H1 (cell line): Measurements from ENCODE around the gene ST3GAL3. TPM values are rescaled to one million over a fixed set of nuclear protein-coding genes. Genes with fewer than 3 reads are reported as not detected.

ENCODE experiments used
- SIRT6 ChIP-seq: IDR thresholded peaks from one replicate; pipeline ENCODE4 v1.7.1; 2012; ENCODE audit warnings: low read length, inconsistent platforms
- polyA plus RNA-seq, 7 experiments: library from polyadenylated mRNA; depleted of rRNA in 3 of 7; stranded (reverse) in 5 of 7; unstranded in 2 of 7; fragments of >200 nt in 5 of 7; fragments of 200-250 nt in 2 of 7; gene quantifications; 1 replicate in 5 of 7; 2 replicates in 1 of 7; 4 replicates in 1 of 7; pipeline versions ENCODE4 v1.2.1 to v1.2.3, GENCODE V29; 2011 to 2013; ENCODE audit warnings: missing spikeins in 2 of 7, mixed read lengths in 2 of 7
- total RNA-seq: library from RNA; stranded (reverse); fragmentation: NEBNext Ultra II Directional; extraction: Animal tissue kit (Norgen Biotek cat#: 25700); gene quantifications from 2 replicates; pipeline ENCODE4 v1.2.1, GENCODE V29; 2021
- TF ChIP-seq, protein P1 (sequence below): IDR thresholded peaks from 2 replicates; pipeline ENCODE4 v1.6.1; 2012; ENCODE audit warnings: low read length, inconsistent platforms

ST3GAL3 gene
- total and polyA plus RNA-seq, 2 of the 8 experiments (the other 6 are each of a cell fraction or from before 2014, with no cell fraction given) = 6.8 to 7.0 TPM

DNA sequence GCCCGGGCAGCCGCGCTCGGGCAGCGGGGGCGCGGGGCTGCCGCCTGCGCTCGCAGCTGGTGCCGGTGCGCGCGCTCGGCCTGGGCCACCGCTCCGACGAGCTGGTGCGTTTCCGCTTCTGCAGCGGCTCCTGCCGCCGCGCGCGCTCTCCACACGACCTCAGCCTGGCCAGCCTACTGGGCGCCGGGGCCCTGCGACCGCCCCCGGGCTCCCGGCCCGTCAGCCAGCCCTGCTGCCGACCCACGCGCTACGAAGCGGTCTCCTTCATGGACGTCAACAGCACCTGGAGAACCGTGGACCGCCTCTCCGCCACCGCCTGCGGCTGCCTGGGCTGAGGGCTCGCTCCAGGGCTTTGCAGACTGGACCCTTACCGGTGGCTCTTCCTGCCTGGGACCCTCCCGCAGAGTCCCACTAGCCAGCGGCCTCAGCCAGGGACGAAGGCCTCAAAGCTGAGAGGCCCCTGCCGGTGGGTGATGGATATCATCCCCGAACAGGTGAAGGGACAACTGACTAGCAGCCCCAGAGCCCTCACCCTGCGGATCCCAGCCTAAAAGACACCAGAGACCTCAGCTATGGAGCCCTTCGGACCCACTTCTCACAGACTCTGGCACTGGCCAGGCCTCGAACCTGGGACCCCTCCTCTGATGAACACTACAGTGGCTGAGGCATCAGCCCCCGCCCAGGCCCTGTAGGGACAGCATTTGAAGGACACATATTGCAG is 229.3 kb downstream of the ST3GAL3 start (continued):
- TF ChIP-seq, protein P1, sequence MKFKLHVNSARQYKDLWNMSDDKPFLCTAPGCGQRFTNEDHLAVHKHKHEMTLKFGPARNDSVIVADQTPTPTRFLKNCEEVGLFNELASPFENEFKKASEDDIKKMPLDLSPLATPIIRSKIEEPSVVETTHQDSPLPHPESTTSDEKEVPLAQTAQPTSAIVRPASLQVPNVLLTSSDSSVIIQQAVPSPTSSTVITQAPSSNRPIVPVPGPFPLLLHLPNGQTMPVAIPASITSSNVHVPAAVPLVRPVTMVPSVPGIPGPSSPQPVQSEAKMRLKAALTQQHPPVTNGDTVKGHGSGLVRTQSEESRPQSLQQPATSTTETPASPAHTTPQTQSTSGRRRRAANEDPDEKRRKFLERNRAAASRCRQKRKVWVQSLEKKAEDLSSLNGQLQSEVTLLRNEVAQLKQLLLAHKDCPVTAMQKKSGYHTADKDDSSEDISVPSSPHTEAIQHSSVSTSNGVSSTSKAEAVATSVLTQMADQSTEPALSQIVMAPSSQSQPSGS = no peak
- TF ChIP-seq SIRT6 = no peak
